GM18502 (cell line): Measurements from ENCODE around the gene CPD.
A peak's percentile ranks its signal among the peaks of the same experiment; 100 is the strongest.

Experiments used
- ATAC-seq: cut with Tn5 transposase; IDR thresholded peaks from one replicate; pipeline ENCODE4 v1.9.1; 2021; ENCODE audit warnings: mild to moderate bottlenecking; ENCODE audit not compliant: unreplicated experiment, poor library complexity

CPD gene

GRCh38 chr17:30352240-30352814 is 26.4 kb upstream of the CPD start:
- no peak for ATAC-seq

- ATAC-seq: no peak
Measured at GRCh38 chr17:30354701-30355100, 24.0 kb upstream of the CPD start.

DNA sequence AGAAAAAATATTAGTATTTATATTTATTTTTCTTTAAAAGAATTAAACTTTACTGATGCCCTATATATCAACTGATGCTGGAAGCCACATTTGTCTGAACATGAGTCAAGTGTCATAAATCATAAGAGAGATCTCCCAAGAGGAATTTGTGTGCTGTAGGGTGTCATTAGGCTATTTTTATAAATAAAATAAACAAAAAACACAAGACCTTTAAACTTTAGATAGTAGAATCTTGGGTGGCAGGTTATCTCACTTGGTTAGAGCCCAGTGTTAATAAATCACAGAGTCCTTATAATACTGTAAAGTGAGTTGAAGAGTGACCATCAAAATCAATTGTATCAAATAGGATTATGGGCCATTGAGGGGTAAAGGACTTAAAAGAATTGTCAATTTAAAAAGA is 21.3 kb upstream of the CPD start:
- no peak for ATAC-seq

DNA sequence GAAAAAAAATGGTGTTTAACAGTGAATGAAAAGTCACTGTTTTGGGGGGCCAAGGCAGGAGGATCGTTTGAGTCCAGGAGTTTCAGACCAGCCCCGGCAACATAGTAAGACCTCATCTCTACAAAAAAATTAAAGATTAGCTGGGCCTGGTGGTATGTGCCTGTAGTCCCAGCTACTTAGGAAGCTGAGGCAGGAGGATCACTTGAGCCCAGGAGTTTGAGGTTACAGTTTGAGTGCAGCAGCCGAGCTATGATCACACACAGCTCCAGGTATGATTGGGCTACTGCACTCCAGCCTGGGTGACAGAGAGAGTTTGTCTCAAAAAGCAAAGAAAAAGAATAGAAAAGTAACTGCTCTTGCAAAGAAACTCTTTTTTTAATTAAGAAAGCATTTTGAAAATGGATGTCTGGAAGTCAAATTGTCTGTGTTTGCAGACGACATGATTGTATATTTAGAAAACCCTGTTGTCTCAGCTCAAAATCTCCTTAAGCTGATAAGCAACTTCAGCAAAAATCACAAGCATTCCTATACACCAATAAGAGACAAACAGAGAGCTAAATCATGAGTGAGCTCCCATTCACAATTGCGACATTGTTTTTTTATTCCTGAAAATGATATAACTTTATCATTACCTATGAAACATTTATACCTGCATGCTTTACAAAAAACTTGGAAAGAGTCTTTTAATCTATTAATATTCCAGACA is 20.5 kb upstream of the CPD start:
- ATAC-seq: no peak

GRCh38 chr17:30360086-30360808 is 18.5 kb upstream of the CPD start:
- ATAC-seq: no peak

- no peak for ATAC-seq
Measured at GRCh38 chr17:30361766-30362279, 16.9 kb upstream of the CPD start.

- peak; percentile 94 for ATAC-seq
Measured at GRCh38 chr17:30363715-30364202, 15.0 kb upstream of the CPD start.

DNA sequence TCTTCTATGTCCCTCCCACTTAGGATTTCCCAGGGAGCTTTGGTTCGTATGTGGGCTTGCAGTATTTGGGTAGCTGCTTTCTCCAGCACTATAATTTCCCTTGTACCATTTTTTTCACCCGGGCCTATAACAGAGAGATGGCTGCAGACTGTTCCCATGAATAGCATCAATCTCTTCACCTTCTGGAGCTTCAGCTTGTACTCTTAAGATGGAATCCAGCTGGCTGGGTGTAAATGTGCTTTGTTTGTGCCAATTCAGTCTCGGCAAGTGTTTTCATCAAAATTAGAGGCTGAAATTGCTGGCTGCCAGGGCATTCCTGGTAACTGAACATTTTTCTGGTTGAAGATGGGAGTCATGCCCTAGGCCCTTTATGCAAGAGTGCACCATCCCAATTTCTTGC is 12.2 kb upstream of the CPD start:
- ATAC-seq: no peak

DNA sequence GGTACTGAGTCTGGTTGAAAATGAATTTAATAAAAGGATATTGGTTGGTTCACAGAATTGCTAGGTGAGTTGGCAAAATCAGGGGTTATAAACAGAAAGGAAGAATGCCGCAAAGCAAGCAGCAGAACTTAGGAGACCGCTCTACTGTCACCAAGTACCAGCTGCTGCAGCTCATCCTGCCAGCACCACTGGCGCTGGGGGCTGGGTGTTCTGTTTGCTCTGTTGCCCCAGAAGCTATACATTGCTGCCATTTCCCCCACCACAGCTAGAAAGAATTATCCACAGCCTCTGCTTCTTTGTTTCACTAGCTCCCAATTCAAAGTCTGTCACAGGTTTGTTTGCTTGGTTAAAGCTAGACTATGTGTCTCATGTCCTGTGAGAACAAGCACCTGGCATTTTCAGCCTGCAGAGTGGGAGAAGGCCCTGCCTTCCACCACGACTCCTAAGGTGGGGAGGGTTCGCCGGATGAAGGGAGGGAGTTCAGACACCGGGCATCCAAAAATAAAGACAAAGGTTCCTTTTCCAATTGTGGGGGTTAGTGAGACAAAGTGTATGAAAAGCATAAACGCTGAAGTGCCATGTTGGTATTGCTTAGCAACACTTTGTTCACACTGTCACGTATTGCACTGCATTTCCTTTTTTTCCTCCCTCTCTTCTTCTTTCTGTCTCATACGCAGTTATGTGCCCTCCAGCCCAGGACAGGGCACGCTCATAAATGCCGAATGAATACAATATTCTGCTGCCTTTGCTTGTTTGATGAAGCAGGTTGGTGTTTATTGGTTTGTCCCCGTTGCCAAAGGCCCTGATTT is 9.6 kb upstream of the CPD start:
- no peak for ATAC-seq

DNA sequence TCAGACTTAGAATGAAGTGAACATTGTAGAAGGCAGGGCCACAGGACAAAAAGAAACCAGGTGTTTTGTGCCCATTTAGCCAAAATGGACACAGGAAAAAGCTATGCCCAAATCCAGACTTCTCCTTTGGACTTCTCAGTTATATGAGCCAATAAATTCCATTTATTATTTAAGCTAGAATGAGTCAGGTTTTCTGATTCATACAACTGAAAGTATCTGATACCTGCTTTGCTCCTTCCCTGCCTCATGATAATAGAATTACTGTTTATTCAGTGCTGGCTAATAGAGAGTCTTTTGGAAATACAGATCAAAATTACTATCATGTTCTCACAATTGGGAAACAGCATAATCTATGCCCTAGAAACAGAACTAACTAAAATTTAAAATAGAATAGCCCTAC is 8.7 kb upstream of the CPD start:
- ATAC-seq: no peak

DNA sequence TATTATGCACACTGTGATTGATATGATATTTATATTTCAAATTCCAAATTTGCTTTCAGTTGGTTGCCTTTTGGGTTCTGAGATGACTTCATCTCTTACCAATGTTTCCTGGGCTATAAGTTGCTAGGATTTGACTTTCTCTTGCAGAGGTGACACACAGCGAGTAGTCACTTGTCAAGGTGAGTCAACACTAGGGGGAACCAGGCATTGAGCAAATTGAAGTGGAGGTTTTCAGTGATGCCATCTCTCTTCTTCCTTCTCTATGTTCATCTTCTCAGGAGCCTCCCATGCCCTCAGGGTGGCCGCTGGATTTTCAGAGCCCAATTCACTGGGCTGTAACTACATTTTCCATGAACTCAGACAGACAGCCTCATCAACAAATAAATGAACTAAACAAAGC is 6.0 kb upstream of the CPD start:
- no peak for ATAC-seq

DNA sequence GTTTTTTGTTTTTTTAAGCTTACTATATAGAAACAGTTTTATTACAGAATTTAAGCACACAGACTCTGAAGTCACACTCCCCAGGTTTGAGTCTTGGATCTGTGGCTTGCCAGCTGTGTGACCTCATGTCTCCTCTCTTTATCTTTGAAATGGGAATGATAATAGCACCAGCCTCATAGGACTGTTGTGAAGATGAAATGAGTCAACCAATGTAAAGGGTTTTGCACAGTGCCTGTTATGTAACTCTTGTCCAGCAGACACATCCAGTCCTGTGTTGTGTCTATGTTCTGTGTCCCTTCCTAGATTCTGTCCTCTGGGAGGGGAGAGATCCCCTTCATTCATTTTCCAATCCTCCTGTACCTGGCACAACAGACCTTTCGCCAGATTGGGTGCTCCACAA is 3.1 kb upstream of the CPD start:
- ATAC-seq: no peak

DNA sequence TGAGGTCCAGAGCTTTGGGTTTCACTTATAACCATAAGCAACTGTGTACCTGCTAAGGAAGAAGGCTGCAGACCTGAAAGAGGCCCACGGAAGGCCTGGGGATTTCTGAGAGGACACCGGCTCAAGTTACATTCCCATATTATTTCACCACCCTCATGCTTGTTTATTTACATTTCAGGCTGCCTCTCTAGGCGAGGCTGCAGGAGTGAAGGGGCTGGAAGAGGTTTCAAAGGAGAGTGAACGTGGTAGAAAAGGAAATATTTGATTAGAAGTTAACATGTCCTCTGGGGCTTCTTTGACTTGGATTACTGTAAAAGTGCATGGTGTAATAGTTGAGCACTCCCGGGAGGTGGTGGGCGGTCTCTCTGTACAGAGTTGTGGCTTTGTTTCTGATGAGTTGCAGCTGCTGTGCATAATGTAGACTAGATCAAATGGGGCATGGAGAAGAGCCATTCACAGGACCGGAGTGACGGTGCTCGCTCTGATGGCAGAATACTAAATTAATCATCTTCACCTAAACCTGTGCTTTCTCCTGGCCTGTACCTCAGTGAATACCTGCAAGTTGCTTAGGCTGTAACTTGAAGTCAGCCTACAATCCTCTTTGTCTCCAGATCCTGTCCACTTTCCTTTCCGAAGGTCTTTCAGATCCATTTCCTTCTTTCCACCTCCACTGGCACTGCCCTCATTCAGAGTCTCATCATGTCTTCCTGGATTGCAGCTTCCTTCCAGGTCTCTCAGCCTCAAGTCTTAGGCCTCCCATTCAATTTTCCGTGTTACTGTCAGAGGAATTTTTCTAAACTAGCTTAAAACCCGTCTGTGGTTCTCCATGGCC is 1.9 kb upstream of the CPD start:
- no peak for ATAC-seq

DNA sequence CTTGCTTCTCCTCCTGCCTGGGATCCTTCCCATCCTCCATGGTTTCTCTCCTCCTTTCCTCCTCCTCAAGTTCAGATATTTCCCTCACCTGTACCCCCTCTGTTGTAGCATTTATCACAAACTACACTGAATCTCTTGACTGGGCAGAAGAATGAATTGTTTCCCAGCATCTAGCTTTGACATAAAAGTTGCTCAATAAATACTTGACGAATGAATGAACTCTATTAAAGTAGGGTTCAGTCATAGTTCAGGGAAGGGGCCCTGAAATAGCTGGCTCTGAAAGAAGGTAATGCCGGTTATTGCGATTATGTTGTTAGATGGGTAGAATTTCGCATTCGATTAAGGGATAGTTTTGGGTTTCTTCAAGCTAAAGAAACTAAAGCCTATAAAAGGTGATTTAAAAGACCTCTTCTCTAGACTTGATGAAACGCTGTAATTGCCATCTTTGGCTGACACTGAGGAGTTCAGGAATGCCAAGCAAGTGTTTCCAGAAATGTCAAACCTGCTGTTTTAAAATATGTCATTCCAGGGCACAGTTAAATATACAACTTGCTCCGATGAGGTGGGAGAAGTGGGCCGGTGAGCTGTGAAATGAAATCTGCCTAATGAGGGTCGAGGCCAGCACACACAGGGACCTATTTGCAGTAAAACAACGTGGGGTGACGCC is 1.0 kb upstream of the CPD start:
- ATAC-seq: no peak

GRCh38 chr17:30378241-30378824 is 394 bp upstream of the CPD start:
- peak; percentile 24 for ATAC-seq

GRCh38 chr17:30379303-30379902 is 676 bp downstream of the CPD start:
- peak; percentile 22 for ATAC-seq

GRCh38 chr17:30379903-30380381 is 1.2 kb downstream of the CPD start:
- peak; percentile 26 for ATAC-seq

DNA sequence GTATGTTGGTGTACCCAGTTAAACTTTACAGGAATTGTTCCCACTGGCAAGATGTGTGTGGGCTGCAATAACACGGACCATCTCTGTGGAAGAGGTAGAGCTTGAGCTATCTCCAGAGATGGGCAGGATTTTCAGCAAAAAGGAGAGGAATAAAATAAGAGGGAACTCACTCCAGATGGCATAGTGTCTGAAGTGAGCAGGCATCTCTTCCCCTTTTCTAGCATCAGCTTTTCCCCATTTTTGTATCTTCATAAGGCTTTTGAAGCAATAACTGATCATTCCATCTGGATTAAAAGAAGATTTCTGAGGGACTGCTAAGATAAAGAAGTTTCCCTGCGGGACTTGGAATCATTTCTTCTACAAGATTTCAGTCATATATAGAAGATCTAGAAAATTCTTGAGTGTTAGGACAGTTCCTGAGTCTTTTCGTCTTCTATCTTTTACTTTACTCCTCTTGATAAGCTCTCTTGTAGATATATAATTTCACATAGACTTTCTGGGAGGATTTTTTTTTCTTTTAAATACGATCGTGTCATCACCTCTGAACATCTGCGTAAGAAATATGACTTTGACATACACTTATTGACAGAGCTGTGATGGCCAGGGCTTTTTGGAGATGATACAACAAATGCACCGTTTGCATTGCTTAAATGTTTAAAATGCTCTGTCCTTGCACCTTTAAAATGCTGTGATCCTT is 2.1 kb downstream of the CPD start:
- no peak for ATAC-seq
